HCT116 (cell line): ENCODE measurements around the gene NAA15.

Experiments used
- CEBPB ChIP-seq: IDR thresholded peaks from 2 replicates; pipeline ENCODE4 v1.6.1; 2012; ENCODE audit warnings: low read depth
- EGR1 ChIP-seq: IDR thresholded peaks from 2 replicates; pipeline ENCODE4 v1.6.1; 2012; ENCODE audit warnings: low read depth
- EZH2 ChIP-seq: fragments of 200-600 bp; sonication (generic); IDR thresholded peaks from 2 replicates; pipeline ENCODE4 v1.6.1; 2017; ENCODE audit warnings: antibody characterized with exemption, mixed run types
- EZH2phosphoT487 ChIP-seq: fragments of 200-600 bp; IDR thresholded peaks from 2 replicates; pipeline ENCODE4 v1.6.1; 2018; ENCODE audit warnings: antibody characterized with exemption, borderline replicate concordance
- MAX ChIP-seq: IDR thresholded peaks from 2 replicates; pipeline ENCODE4 v1.6.1; 2012
- POLR2A ChIP-seq: IDR thresholded peaks from 2 replicates; pipeline ENCODE4 v1.7.0; 2011; ENCODE audit warnings: borderline replicate concordance; ENCODE audit not compliant: insufficient read depth, insufficient read length; ENCODE audit errors: extremely low read depth
- POLR2AphosphoS5 ChIP-seq: IDR thresholded peaks from 2 replicates; pipeline ENCODE4 v1.6.1; 2011; ENCODE audit warnings: mild to moderate bottlenecking, low read depth, low read length, moderate library complexity
- REST ChIP-seq: IDR thresholded peaks from 2 replicates; pipeline ENCODE4 v1.6.1; 2012; ENCODE audit warnings: low read depth
- SIN3A ChIP-seq: IDR thresholded peaks from 2 replicates; pipeline ENCODE4 v1.6.1; 2012; ENCODE audit warnings: low read depth
- SP1 ChIP-seq: IDR thresholded peaks from 2 replicates; pipeline ENCODE4 v1.6.1; 2012; ENCODE audit warnings: low read depth
- TF ChIP-seq, protein P1 (sequence below), 3 experiments: fragments of 200-600 bp in 1 of 3; sonication (generic) in 1 of 3; IDR thresholded peaks in 2 of 3; conservative IDR thresholded peaks in 1 of 3; 2 replicates each; pipeline ENCODE4 v1.5.1; 2012 to 2017; ENCODE audit warnings: low read depth in 2 of 3, low read length in 2 of 3, antibody characterized with exemption in 1 of 3, borderline replicate concordance in 1 of 3, control low read depth in 1 of 3, mild to moderate bottlenecking in 1 of 3, mixed read lengths in 1 of 3, mixed run types in 1 of 3, moderate library complexity in 1 of 3; ENCODE audit not compliant: insufficient read depth in 1 of 3
- TF ChIP-seq, protein P2 (sequence below): IDR thresholded peaks from 2 replicates; pipeline ENCODE4 v1.6.1; 2011; ENCODE audit warnings: mild to moderate bottlenecking, low read length, moderate library complexity; ENCODE audit not compliant: insufficient replicate concordance; ENCODE audit errors: extremely low read depth
- TF ChIP-seq, protein P3 (sequence below): IDR thresholded peaks from 2 replicates; pipeline ENCODE4 v1.6.1; 2012

DNA sequence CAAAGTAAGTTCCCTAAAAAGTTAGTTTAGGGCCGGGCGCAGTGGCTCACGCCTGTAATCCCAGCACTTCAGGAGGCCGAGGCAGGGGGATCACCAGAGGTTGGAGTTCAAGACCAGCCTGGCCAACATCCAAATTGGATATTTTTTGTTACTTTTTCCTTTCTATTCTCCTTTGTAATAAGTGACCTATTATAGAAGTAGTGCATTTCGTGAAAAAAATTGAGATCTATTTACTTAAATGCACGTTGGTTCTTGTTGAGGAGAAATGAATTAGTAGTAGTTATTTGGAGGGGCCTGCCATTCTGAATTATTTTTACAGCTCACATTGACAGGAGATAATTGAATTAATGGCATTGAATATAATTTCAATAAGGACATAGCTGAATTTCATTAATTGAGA lies 23.3 kb downstream of the NAA15 start:
- TF ChIP-seq POLR2A (no peak), EZH2 (no peak), POLR2AphosphoS5 (no peak), MAX (no peak), EZH2phosphoT487 (no peak), CEBPB (no peak), EGR1 (no peak), SIN3A (no peak), REST (no peak), SP1 (no peak)
- TF ChIP-seq, protein P1, sequence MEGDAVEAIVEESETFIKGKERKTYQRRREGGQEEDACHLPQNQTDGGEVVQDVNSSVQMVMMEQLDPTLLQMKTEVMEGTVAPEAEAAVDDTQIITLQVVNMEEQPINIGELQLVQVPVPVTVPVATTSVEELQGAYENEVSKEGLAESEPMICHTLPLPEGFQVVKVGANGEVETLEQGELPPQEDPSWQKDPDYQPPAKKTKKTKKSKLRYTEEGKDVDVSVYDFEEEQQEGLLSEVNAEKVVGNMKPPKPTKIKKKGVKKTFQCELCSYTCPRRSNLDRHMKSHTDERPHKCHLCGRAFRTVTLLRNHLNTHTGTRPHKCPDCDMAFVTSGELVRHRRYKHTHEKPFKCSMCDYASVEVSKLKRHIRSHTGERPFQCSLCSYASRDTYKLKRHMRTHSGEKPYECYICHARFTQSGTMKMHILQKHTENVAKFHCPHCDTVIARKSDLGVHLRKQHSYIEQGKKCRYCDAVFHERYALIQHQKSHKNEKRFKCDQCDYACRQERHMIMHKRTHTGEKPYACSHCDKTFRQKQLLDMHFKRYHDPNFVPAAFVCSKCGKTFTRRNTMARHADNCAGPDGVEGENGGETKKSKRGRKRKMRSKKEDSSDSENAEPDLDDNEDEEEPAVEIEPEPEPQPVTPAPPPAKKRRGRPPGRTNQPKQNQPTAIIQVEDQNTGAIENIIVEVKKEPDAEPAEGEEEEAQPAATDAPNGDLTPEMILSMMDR (IDR thresholded peaks at IDR 0.05 in 2 of 3, conservative IDR thresholded peaks at IDR 0.05 in 1 of 3; ENCODE audit: borderline replicate concordance in 1 of 3, insufficient read depth in 1 of 3, low read depth in 2 of 3, low read length in 2 of 3) = no peak
- TF ChIP-seq, protein P2, sequence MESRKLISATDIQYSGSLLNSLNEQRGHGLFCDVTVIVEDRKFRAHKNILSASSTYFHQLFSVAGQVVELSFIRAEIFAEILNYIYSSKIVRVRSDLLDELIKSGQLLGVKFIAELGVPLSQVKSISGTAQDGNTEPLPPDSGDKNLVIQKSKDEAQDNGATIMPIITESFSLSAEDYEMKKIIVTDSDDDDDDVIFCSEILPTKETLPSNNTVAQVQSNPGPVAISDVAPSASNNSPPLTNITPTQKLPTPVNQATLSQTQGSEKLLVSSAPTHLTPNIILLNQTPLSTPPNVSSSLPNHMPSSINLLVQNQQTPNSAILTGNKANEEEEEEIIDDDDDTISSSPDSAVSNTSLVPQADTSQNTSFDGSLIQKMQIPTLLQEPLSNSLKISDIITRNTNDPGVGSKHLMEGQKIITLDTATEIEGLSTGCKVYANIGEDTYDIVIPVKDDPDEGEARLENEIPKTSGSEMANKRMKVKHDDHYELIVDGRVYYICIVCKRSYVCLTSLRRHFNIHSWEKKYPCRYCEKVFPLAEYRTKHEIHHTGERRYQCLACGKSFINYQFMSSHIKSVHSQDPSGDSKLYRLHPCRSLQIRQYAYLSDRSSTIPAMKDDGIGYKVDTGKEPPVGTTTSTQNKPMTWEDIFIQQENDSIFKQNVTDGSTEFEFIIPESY = no peak
- TF ChIP-seq, protein P3, sequence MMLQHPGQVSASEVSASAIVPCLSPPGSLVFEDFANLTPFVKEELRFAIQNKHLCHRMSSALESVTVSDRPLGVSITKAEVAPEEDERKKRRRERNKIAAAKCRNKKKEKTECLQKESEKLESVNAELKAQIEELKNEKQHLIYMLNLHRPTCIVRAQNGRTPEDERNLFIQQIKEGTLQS = no peak
